ENCODE measurements around the gene GAL3ST2.
"Not testable (repeated sequence)": the region's sequence is repeated elsewhere in the genome, so short reads cannot be mapped to it uniquely, and the experiment has no call there.

Gene GAL3ST2

GRCh38 chr2:241804326-241805229 is 28.0 kb downstream of the GAL3ST2 start:
- Histone ChIP-seq H3K36me3 (no peaks in the 10 kb centered on the region), H3K27me3 (peaks cover 0 to 39% of the 10 kb centered on the region in 2 donors), H3K27ac (no peak overlapping the region), H3K4me1 (peaks cover 0 to 21% (median 20%) of the 10 kb centered on the region in 4 donors), H3K4me3 (peak overlapping the region; percentile 41 to 53), H3K9me3 (no peaks in the 10 kb centered on the region)
- no peak for TF ChIP-seq CTCF (IDR thresholded peaks at IDR 0.05)
- DNase-seq, result peak; percentile 18 to 60
- intact Hi-C loops (cut with DNase I; ENCODE audit: low total_unique reads), result no loop called here

- H3K27ac ChIP-seq; DNase-seq; H3K36me3 ChIP-seq; H3K4me3 ChIP-seq; intact Hi-C loops (cut with DNase I; ENCODE audit: low total_unique reads); H3K9me3 ChIP-seq: not testable (repeated sequence)
- Histone ChIP-seq H3K27me3 (peaks cover 0 to 52% of the 10 kb centered on the region in 2 donors), H3K4me1 (peaks cover 0 to 36% (median 24%) of the 10 kb centered on the region in 4 donors)
Measured at GRCh38 chr2:241806217-241806616, 29.6 kb downstream of the GAL3ST2 start.

- Histone ChIP-seq H3K9me3 (no peaks in the 10 kb centered on the region), H3K4me3 (no peak overlapping the region), H3K27ac (no peak overlapping the region), H3K4me1 (peaks cover 0 to 35% (median 20%) of the 10 kb centered on the region in 4 donors), H3K27me3 (peaks cover 0 to 52% of the 10 kb centered on the region in 2 donors), H3K36me3 (no peaks in the 10 kb centered on the region)
- no peak for DNase-seq
- no peak for TF ChIP-seq CTCF (IDR thresholded peaks at IDR 0.05)
- intact Hi-C loops (cut with DNase I; ENCODE audit: low total_unique reads), result no loop called here
Measured at GRCh38 chr2:241808051-241808720, 31.6 kb downstream of the GAL3ST2 start.

GRCh38 chr2:241808721-241809382 is 32.2 kb downstream of the GAL3ST2 start, which contains the start of gene NEU4:
Gene NEU4 (plus strand): TSS chr2:241809193. CDS start chr2:241814485, 5,292 bp downstream.
- peaks cover 0 to 28% (median 13%) of the 10 kb centered on the region in 4 donors for H3K4me1 ChIP-seq
- H3K27ac ChIP-seq, result no peak within 1 kb of the TSS
- no peak for DNase-seq
- no peaks in the 10 kb centered on the region for H3K36me3 ChIP-seq
- no peak within 1 kb of the TSS for H3K4me3 ChIP-seq
- no peaks in the 10 kb centered on the region for H3K9me3 ChIP-seq
- TF ChIP-seq CTCF (IDR thresholded peaks at IDR 0.05), result no peak
- intact Hi-C loops (cut with DNase I; ENCODE audit: low total_unique reads), result no loop called here
- peaks cover 0 to 50% of the 10 kb centered on the region in 2 donors for H3K27me3 ChIP-seq

- peaks cover 0 to 20% (median 5%) of the 10 kb centered on the region in 4 donors for H3K4me1 ChIP-seq
- H3K4me3 ChIP-seq, result no peak overlapping the region
- peaks cover 0 to 46% of the 10 kb centered on the region in 2 donors for H3K27me3 ChIP-seq
- no peak overlapping the region for H3K27ac ChIP-seq
- intact Hi-C loops (cut with DNase I; ENCODE audit: low total_unique reads), result no loop called here
- peak in 1 of 2 donors; percentile 17 for DNase-seq
- no peak for TF ChIP-seq CTCF (IDR thresholded peaks at IDR 0.05)
- H3K9me3 ChIP-seq, result no peaks in the 10 kb centered on the region
- H3K36me3 ChIP-seq, result no peaks in the 10 kb centered on the region
Measured at GRCh38 chr2:241809383-241810306, 33.0 kb downstream of the GAL3ST2 start.

All from tibial artery (tissue), 4 donors.